ENCODE measurements around the gene BEST4.

The BEST4 gene

DNA sequence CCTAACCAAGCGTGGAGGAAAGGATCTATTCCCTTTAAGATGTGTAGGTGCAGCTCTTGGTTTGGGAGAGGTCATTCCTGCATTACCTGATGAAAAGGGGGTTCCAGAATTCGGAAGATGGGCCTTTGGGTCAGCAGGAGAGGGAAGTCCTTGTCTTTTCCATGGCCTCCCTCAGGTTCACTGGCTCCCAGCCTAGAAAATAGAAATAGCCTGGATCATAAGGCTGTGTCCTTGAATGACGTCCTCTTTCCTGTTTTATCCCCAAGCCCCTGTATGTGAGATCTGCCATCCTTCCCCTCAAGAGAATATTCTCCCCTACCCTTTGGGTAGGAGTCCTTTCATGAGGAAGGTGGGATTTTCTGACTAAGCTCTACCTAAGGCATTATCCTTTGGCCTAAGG lies 27.1 kb downstream of the BEST4 start:
- H3K27ac ChIP-seq = no peak overlapping the region
- no peaks in the 10 kb centered on the region for H3K9me3 ChIP-seq (ENCODE audit: control insufficient read depth, low read length)
- no peak overlapping the region for H2AFZ ChIP-seq
- TF ChIP-seq, protein P1, sequence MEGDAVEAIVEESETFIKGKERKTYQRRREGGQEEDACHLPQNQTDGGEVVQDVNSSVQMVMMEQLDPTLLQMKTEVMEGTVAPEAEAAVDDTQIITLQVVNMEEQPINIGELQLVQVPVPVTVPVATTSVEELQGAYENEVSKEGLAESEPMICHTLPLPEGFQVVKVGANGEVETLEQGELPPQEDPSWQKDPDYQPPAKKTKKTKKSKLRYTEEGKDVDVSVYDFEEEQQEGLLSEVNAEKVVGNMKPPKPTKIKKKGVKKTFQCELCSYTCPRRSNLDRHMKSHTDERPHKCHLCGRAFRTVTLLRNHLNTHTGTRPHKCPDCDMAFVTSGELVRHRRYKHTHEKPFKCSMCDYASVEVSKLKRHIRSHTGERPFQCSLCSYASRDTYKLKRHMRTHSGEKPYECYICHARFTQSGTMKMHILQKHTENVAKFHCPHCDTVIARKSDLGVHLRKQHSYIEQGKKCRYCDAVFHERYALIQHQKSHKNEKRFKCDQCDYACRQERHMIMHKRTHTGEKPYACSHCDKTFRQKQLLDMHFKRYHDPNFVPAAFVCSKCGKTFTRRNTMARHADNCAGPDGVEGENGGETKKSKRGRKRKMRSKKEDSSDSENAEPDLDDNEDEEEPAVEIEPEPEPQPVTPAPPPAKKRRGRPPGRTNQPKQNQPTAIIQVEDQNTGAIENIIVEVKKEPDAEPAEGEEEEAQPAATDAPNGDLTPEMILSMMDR (IDR thresholded peaks at IDR 0.05) = no peak
- no peaks in the 10 kb centered on the region for H3K36me3 ChIP-seq (ENCODE audit: control insufficient read depth, insufficient read depth, low read length)
- H3K4me2 ChIP-seq (ENCODE audit: low read length) = no peak overlapping the region
- no peaks in the 10 kb centered on the region for H3K79me2 ChIP-seq
- no peak overlapping the region for H3K9ac ChIP-seq
- H3K4me1 ChIP-seq = no peaks in the 10 kb centered on the region
- no peak overlapping the region for H3K4me3 ChIP-seq (ENCODE audit: low read depth, low read length)
- no peaks in the 10 kb centered on the region for H3K27me3 ChIP-seq (ENCODE audit: control insufficient read depth, insufficient read depth, low read length)

- Histone ChIP-seq H2AFZ (no peak overlapping the region), H3K27ac (no peak overlapping the region), H3K4me1 (no peaks in the 10 kb centered on the region), H3K4me2 (ENCODE audit: low read length) (no peak overlapping the region), H3K9ac (no peak overlapping the region), H3K4me3 (ENCODE audit: low read depth, low read length) (no peak overlapping the region), H3K79me2 (no peaks in the 10 kb centered on the region), H3K9me3 (ENCODE audit: control insufficient read depth, low read length) (no peaks in the 10 kb centered on the region), H3K27me3 (ENCODE audit: control insufficient read depth, insufficient read depth, low read length) (no peaks in the 10 kb centered on the region), H3K36me3 (ENCODE audit: control insufficient read depth, insufficient read depth, low read length) (no peaks in the 10 kb centered on the region)
- TF ChIP-seq, protein P1 (IDR thresholded peaks at IDR 0.05) = no peak
These were observed 28.9 kb downstream of the BEST4 start for GRCh38 chr1:44759077-44759476.

DNA sequence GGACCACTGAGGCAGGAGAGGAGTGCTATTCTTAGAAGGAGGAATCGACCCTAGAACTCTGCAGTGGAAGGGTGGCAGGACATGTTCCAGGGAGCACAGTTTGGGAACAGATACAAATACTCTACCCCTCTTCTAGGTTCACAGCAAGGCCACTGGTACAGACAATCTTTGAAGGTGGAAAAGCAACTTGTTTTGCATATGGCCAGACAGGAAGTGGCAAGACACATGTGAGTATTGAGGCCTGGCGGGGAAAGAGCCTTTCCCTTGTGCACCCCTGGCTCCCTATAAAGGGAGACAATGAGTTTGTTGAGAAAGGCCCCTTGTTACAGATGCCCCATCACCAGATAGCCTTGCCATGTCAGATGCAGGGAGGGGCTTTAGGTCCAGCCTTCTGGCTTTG lies 30.6 kb downstream of the BEST4 start:
- H3K9ac ChIP-seq = no peak overlapping the region
- H3K4me3 ChIP-seq (ENCODE audit: low read depth, low read length) = no peak overlapping the region
- no peak overlapping the region for H2AFZ ChIP-seq
- no peak overlapping the region for H3K4me2 ChIP-seq (ENCODE audit: low read length)
- H3K36me3 ChIP-seq (ENCODE audit: control insufficient read depth, insufficient read depth, low read length) = no peaks in the 10 kb centered on the region
- no peaks in the 10 kb centered on the region for H3K79me2 ChIP-seq
- H3K4me1 ChIP-seq = no peaks in the 10 kb centered on the region
- H3K27ac ChIP-seq = no peak overlapping the region
- no peaks in the 10 kb centered on the region for H3K9me3 ChIP-seq (ENCODE audit: control insufficient read depth, low read length)
- TF ChIP-seq, protein P1 (IDR thresholded peaks at IDR 0.05) = no peak
- H3K27me3 ChIP-seq (ENCODE audit: control insufficient read depth, insufficient read depth, low read length) = no peaks in the 10 kb centered on the region

GRCh38 chr1:44747878-44748277 lies 40.1 kb downstream of the BEST4 start:
- no peak overlapping the region for H3K9ac ChIP-seq
- no peaks in the 10 kb centered on the region for H3K27me3 ChIP-seq (ENCODE audit: control insufficient read depth, insufficient read depth, low read length)
- H2AFZ ChIP-seq = no peak overlapping the region
- H3K4me3 ChIP-seq (ENCODE audit: low read depth, low read length) = no peak overlapping the region
- no peaks in the 10 kb centered on the region for H3K9me3 ChIP-seq (ENCODE audit: control insufficient read depth, low read length)
- no peaks in the 10 kb centered on the region for H3K79me2 ChIP-seq
- H3K4me2 ChIP-seq (ENCODE audit: low read length) = no peak overlapping the region
- no peak overlapping the region for H3K27ac ChIP-seq
- no peaks in the 10 kb centered on the region for H3K4me1 ChIP-seq
- TF ChIP-seq, protein P1 (IDR thresholded peaks at IDR 0.05) = no peak
- no peaks in the 10 kb centered on the region for H3K36me3 ChIP-seq (ENCODE audit: control insufficient read depth, insufficient read depth, low read length)

DNA sequence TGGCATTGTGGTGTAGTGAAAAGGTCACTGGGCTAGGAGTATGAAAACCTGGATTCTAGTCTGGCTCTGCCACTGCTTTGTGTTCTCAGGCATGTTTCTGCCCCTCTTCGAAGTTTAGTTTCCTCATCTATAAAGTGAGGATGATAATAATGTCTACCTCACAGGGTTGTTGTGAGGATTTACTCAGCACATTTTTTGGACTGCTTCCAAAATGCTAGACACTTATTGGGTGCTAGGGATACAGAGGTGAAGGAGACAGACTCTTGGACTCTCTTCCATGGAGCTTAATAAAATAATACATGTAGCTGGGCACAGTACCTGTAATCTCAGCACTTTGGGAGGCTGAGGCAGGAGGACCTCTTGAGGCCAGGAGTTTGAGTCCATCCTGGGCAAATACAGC lies 44.8 kb downstream of the BEST4 start:
- Histone ChIP-seq H3K36me3 (ENCODE audit: control insufficient read depth, insufficient read depth, low read length) (no peaks in the 10 kb centered on the region), H3K27me3 (ENCODE audit: control insufficient read depth, insufficient read depth, low read length) (no peaks in the 10 kb centered on the region), H3K9me3 (ENCODE audit: control insufficient read depth, low read length) (no peaks in the 10 kb centered on the region), H3K4me3 (ENCODE audit: low read depth, low read length) (no peak overlapping the region), H2AFZ (no peak overlapping the region), H3K9ac (no peak overlapping the region), H3K27ac (no peak overlapping the region), H3K4me1 (no peaks in the 10 kb centered on the region), H3K4me2 (ENCODE audit: low read length) (no peak overlapping the region), H3K79me2 (no peaks in the 10 kb centered on the region)
- TF ChIP-seq, protein P1 (IDR thresholded peaks at IDR 0.05) = no peak
